Measurements from ENCODE around the gene CPNE8.

The CPNE8 gene

GRCh38 chr12:38713294-38713693 lies 192.1 kb downstream of the CPNE8 start:
- DNase-seq, result no peak

GRCh38 chr12:38711054-38711453 lies 194.3 kb downstream of the CPNE8 start:
- DNase-seq, result no peak

GRCh38 chr12:38708466-38708865 lies 196.9 kb downstream of the CPNE8 start:
- no peak for DNase-seq

- no peak for DNase-seq
Measured at GRCh38 chr12:38707648-38708047, 197.7 kb downstream of the CPNE8 start.

GRCh38 chr12:38697289-38697688 lies 208.1 kb downstream of the CPNE8 start:
- no peak for DNase-seq

- DNase-seq, result no peak
Measured at GRCh38 chr12:38695057-38695456, 210.3 kb downstream of the CPNE8 start.

GRCh38 chr12:38691164-38691563 lies 214.2 kb downstream of the CPNE8 start:
- no peak for DNase-seq

- DNase-seq, result no peak
Measured at GRCh38 chr12:38690646-38691045, 214.7 kb downstream of the CPNE8 start.

- DNase-seq, result no peak
Measured at GRCh38 chr12:38689704-38690103, 215.7 kb downstream of the CPNE8 start.

GRCh38 chr12:38689195-38689594 lies 216.2 kb downstream of the CPNE8 start:
- no peak for DNase-seq

- DNase-seq, result no peak
Measured at GRCh38 chr12:38682521-38682920, 222.9 kb downstream of the CPNE8 start.

- DNase-seq, result no peak
Measured at GRCh38 chr12:38669530-38669929, 235.9 kb downstream of the CPNE8 start.

GRCh38 chr12:38669081-38669480 lies 236.3 kb downstream of the CPNE8 start:
- DNase-seq, result no peak

- DNase-seq, result no peak
Measured at GRCh38 chr12:38666425-38666824, 239.0 kb downstream of the CPNE8 start.

GRCh38 chr12:38664661-38665269 lies 240.6 kb downstream of the CPNE8 start:
- DNase-seq, result peak; percentile 2

GRCh38 chr12:38662829-38663228 lies 242.6 kb downstream of the CPNE8 start:
- DNase-seq, result no peak

- no peak for DNase-seq
Measured at GRCh38 chr12:38653650-38654049, 251.7 kb downstream of the CPNE8 start.

GRCh38 chr12:38648813-38649212 lies 256.6 kb downstream of the CPNE8 start:
- DNase-seq, result no peak

- no peak for DNase-seq
Measured at GRCh38 chr12:38646146-38646545, 259.2 kb downstream of the CPNE8 start.

- DNase-seq, result no peak
Measured at GRCh38 chr12:38639625-38640024, 265.8 kb downstream of the CPNE8 start.

- no peak for DNase-seq
Measured at GRCh38 chr12:38638401-38638800, 267.0 kb downstream of the CPNE8 start.

- no peak for DNase-seq
Measured at GRCh38 chr12:38633511-38633910, 271.9 kb downstream of the CPNE8 start.

GRCh38 chr12:38629064-38629463 lies 276.3 kb downstream of the CPNE8 start:
- no peak for DNase-seq

- no peak for DNase-seq
Measured at GRCh38 chr12:38628288-38628687, 277.1 kb downstream of the CPNE8 start.

GRCh38 chr12:38625306-38625705 lies 280.1 kb downstream of the CPNE8 start:
- no peak for DNase-seq

- no peak for DNase-seq
Measured at GRCh38 chr12:38614171-38614570, 291.2 kb downstream of the CPNE8 start.
